Vagina (tissue), 2 donors: ENCODE results near the gene STK17B.

Source experiments
- POLR2AphosphoS5 ChIP-seq, 2 donors: sonication (generic); formaldehyde crosslinking; IDR thresholded peaks; one replicate each; pipeline ENCODE4 v1.9.0; 2017; ENCODE audit warnings: antibody characterized with exemption in 2 of 2, mild to moderate bottlenecking in 2 of 2, low read depth in 1 of 2; ENCODE audit not compliant: insufficient read depth in 1 of 2
- TF ChIP-seq, protein P1 (sequence below), 3 experiments: fragments of 450-650 bp in 2 of 3; fragments of 200-600 bp in 1 of 3; sonication (generic) in 1 of 3; IDR thresholded peaks; one replicate each; pipeline ENCODE4 v1.5.1; 2017 to 2019; ENCODE audit warnings: antibody characterized with exemption in 3 of 3, mild to moderate bottlenecking in 2 of 3, moderate library complexity in 2 of 3

DNA sequence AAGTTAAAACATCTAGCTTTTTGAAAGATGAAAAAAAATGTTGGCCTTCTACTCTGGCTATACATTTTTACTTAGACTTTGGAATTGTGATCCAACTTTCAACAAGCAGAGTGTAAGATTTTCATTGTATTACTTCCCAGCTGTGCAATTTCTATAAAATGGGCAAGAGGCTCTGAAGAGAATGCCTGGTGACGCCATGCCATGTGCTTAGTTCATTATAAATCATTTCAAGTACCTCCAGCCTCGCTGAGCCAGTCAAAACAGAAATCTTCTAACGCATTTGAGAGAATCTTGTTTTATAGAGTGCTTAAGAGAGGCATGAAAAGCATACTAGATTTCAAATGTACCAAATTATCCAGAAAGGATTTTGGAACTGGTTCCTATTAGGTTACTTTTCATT lies 10.1 kb upstream of the STK17B start:
- TF ChIP-seq, protein P1, sequence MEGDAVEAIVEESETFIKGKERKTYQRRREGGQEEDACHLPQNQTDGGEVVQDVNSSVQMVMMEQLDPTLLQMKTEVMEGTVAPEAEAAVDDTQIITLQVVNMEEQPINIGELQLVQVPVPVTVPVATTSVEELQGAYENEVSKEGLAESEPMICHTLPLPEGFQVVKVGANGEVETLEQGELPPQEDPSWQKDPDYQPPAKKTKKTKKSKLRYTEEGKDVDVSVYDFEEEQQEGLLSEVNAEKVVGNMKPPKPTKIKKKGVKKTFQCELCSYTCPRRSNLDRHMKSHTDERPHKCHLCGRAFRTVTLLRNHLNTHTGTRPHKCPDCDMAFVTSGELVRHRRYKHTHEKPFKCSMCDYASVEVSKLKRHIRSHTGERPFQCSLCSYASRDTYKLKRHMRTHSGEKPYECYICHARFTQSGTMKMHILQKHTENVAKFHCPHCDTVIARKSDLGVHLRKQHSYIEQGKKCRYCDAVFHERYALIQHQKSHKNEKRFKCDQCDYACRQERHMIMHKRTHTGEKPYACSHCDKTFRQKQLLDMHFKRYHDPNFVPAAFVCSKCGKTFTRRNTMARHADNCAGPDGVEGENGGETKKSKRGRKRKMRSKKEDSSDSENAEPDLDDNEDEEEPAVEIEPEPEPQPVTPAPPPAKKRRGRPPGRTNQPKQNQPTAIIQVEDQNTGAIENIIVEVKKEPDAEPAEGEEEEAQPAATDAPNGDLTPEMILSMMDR (IDR thresholded peaks at IDR 0.05), result no peak
- no peak for TF ChIP-seq POLR2AphosphoS5 (IDR thresholded peaks at IDR 0.05; ENCODE audit: insufficient read depth in 1 of 2, low read depth in 1 of 2)
